Effector memory CD4-positive, alpha-beta T cell (primary cell): Measurements from ENCODE around the gene ZNF280C.

Source experiments
- DNase-seq, 3 donors: peaks; one replicate each; pipeline ENCODE4 v3.0.0-alpha.2; 2020
- H3K27ac ChIP-seq: 2 replicates; pipeline ENCODE4 v1.7.0; 2013; ENCODE audit warnings: mild to moderate bottlenecking, low read length, moderate library complexity; ENCODE audit not compliant: insufficient read depth, poor library complexity, severe bottlenecking
- H3K27me3 ChIP-seq: replicated peaks from 2 replicates; pipeline ENCODE4 v1.7.0; 2013; ENCODE audit warnings: mild to moderate bottlenecking, low read length; ENCODE audit not compliant: insufficient read depth, control insufficient read depth, poor library complexity, severe bottlenecking
- H3K36me3 ChIP-seq: 2 replicates; pipeline ENCODE4 v1.7.0; 2013; ENCODE audit warnings: mild to moderate bottlenecking, low read length, moderate library complexity; ENCODE audit not compliant: control insufficient read depth, insufficient read depth
- H3K4me1 ChIP-seq: 2 replicates; pipeline ENCODE4 v1.7.0; 2013; ENCODE audit warnings: low read length, mild to moderate bottlenecking; ENCODE audit not compliant: control insufficient read depth, insufficient read depth, poor library complexity, severe bottlenecking
- H3K4me3 ChIP-seq: 2 replicates; pipeline ENCODE4 v1.7.0; 2013; ENCODE audit warnings: low read length, low read depth, mild to moderate bottlenecking; ENCODE audit not compliant: insufficient read depth, poor library complexity, severe bottlenecking
- H3K9me3 ChIP-seq: 2 replicates; pipeline ENCODE4 v1.7.0; 2013; ENCODE audit warnings: mild to moderate bottlenecking, low read length, moderate library complexity; ENCODE audit not compliant: control insufficient read depth

ZNF280C gene

GRCh38 chrX:130184857-130185256 lies 83.8 kb downstream of the ZNF280C start:
- Histone ChIP-seq H3K4me1 (no peaks in the 10 kb centered on the region), H3K27ac (no peak overlapping the region), H3K4me3 (no peak overlapping the region), H3K9me3 (no peaks in the 10 kb centered on the region), H3K27me3 (no peaks in the 10 kb centered on the region), H3K36me3 (no peaks in the 10 kb centered on the region)
- no peak for DNase-seq

- Histone ChIP-seq H3K27me3 (no peaks in the 10 kb centered on the region), H3K4me1 (no peaks in the 10 kb centered on the region), H3K9me3 (no peaks in the 10 kb centered on the region), H3K27ac (no peak overlapping the region), H3K4me3 (no peak overlapping the region), H3K36me3 (no peaks in the 10 kb centered on the region)
- no peak for DNase-seq
These were observed 84.5 kb downstream of the ZNF280C start for GRCh38 chrX:130184168-130184567.

- Histone ChIP-seq H3K27ac (no peak overlapping the region), H3K36me3 (no peaks in the 10 kb centered on the region)
- DNase-seq: no peak
These were observed 89.0 kb downstream of the ZNF280C start for GRCh38 chrX:130179579-130180215.

GRCh38 chrX:130179170-130179569 lies 89.5 kb downstream of the ZNF280C start:
- no peaks in the 10 kb centered on the region for H3K27me3 ChIP-seq
- H3K27ac ChIP-seq: no peak overlapping the region
- no peak overlapping the region for H3K4me3 ChIP-seq
- no peaks in the 10 kb centered on the region for H3K9me3 ChIP-seq
- peaks cover 6% of the 10 kb centered on the region for H3K4me1 ChIP-seq
- DNase-seq: no peak
- no peaks in the 10 kb centered on the region for H3K36me3 ChIP-seq

More at GRCh38 chrX:130179579-130180215, 89.0 kb downstream of the ZNF280C start:
- Histone ChIP-seq H3K9me3 (no peaks in the 10 kb centered on the region), H3K4me1 (peaks cover under 1% of the 10 kb centered on the region), H3K4me3 (no peak overlapping the region), H3K27me3 (no peaks in the 10 kb centered on the region)

- H3K27ac ChIP-seq: no peak overlapping the region
- no peaks in the 10 kb centered on the region for H3K27me3 ChIP-seq
- DNase-seq: no peak
- H3K9me3 ChIP-seq: no peaks in the 10 kb centered on the region
- no peaks in the 10 kb centered on the region for H3K36me3 ChIP-seq
- H3K4me3 ChIP-seq: no peak overlapping the region
- peaks cover 9% of the 10 kb centered on the region for H3K4me1 ChIP-seq
These were observed 91.8 kb downstream of the ZNF280C start for GRCh38 chrX:130176942-130177341.

GRCh38 chrX:130176354-130176776 lies 92.3 kb downstream of the ZNF280C start:
- Histone ChIP-seq H3K4me3 (no peak overlapping the region), H3K9me3 (no peaks in the 10 kb centered on the region), H3K4me1 (peaks cover 9% of the 10 kb centered on the region), H3K27me3 (no peaks in the 10 kb centered on the region), H3K27ac (no peak overlapping the region), H3K36me3 (no peaks in the 10 kb centered on the region)
- DNase-seq: no peak

- Histone ChIP-seq H3K36me3 (no peaks in the 10 kb centered on the region), H3K27ac (no peak overlapping the region), H3K27me3 (no peaks in the 10 kb centered on the region), H3K4me1 (peaks cover 9% of the 10 kb centered on the region), H3K9me3 (no peaks in the 10 kb centered on the region), H3K4me3 (no peak overlapping the region)
- no peak for DNase-seq
These were observed 93.8 kb downstream of the ZNF280C start for GRCh38 chrX:130174937-130175336.

- no peak for DNase-seq
- Histone ChIP-seq H3K36me3 (no peaks in the 10 kb centered on the region), H3K27ac (no peak overlapping the region), H3K4me3 (peak overlapping the region; percentile 56), H3K9me3 (no peaks in the 10 kb centered on the region), H3K27me3 (no peaks in the 10 kb centered on the region), H3K4me1 (peaks cover 9% of the 10 kb centered on the region)
These were observed 94.5 kb downstream of the ZNF280C start for GRCh38 chrX:130174045-130174704.

- no peaks in the 10 kb centered on the region for H3K9me3 ChIP-seq
- peak overlapping the region; percentile 56 for H3K4me3 ChIP-seq
- H3K27me3 ChIP-seq: no peaks in the 10 kb centered on the region
- H3K36me3 ChIP-seq: no peaks in the 10 kb centered on the region
- no peak for DNase-seq
- H3K27ac ChIP-seq: peak overlapping the region; percentile 43
- peaks cover 9% of the 10 kb centered on the region for H3K4me1 ChIP-seq
These were observed 95.4 kb downstream of the ZNF280C start for GRCh38 chrX:130173190-130173895.
